Measurements from ENCODE around the gene SCTR. TPM values are rescaled to one million over a fixed set of nuclear protein-coding genes. Genes with fewer than 3 reads are reported as not detected.

The SCTR gene
- total RNA-seq, 4 donors from 2014 or later = 0.81 TPM; not detected in 3

DNA sequence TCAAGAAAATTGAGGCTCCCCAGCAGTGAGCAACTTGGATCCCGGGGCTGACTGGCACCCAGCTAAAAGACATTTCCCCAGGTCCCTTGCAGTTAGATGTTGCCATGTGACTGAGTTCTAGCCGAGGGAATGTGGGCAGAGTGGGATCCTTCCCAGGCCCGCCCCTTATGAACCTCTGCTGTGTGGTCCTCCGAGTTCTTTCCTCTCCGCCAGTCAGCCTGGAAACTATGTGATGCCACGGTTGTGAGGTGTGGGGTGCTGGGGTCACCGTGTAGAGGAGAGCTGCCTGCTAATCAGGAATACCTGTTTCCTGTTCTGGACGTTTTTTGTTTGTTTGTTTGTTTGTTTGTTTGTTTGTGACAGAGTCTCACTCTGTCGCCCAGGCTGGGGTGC lies 47.2 kb downstream of the SCTR start:
- Histone ChIP-seq H3K27me3 (peaks cover 22% of the 10 kb centered on the region), H3K9me3 (no peaks in the 10 kb centered on the region), H3K27ac (no peak overlapping the region), H3K36me3 (no peaks in the 10 kb centered on the region), H3K4me3 (no peak overlapping the region), H3K4me1 (peaks cover 0 to 9% (median 0%) of the 10 kb centered on the region in 3 donors)
- no peak for TF ChIP-seq POLR2A (IDR thresholded peaks at IDR 0.05)
- no peak for ATAC-seq
- WGBS, 2 donors (ENCODE audit: low coverage in 1 of 2) = 75 to 82% methylated on average over 7 to 9 of the region's 9 CpGs

DNA sequence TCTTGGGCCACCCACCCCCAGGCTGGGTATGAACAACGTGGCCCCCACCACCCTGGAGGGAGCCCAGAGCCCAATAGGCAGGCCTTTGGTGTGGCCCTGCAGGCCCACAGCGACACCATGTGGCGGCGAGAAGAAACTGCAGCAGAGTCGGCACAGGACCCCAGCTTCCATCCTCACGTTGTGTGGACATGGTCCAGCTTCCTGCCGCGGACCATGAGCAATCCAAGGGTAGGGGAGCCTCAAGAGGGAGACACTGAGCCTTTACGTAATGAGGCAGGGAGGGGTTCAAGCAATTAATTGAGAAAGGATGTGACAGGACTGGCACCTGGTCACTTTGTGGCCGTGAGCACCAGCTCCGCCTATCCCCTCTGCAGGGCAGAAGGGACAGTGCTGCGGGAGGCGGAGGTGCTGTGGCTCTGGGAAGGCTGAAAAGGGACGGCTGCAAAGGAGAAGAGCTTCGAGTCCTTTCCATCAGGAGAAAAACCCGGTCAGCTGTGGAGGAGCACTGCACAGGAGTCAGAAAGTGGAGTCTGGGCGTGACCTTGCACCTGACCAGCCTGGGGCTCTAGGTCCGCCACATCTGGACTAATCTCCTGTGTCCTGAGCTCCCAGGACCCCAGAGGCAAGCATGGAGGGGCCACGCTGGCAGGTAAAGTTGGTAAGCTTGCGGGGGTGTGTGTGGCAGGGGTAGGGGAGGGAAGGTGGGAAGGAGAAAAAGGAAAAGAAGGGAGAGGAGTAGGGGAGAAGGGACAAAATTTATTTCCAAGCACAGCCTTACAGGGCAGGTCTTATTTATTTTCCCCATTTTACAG lies 47.8 kb downstream of the SCTR start:
- WGBS, 2 donors (ENCODE audit: low coverage in 1 of 2) = 31% methylated on average over 12 of the region's 20 CpGs; no CpG with 5 or more reads in 1 of the 2 donors
- Histone ChIP-seq H3K4me1 (peaks cover 0 to 9% (median 0%) of the 10 kb centered on the region in 3 donors), H3K36me3 (no peaks in the 10 kb centered on the region), H3K9me3 (no peaks in the 10 kb centered on the region), H3K27ac (no peak overlapping the region), H3K4me3 (no peak overlapping the region), H3K27me3 (peaks cover 22% of the 10 kb centered on the region)
- ATAC-seq = peak; percentile 59
- TF ChIP-seq, protein P1, sequence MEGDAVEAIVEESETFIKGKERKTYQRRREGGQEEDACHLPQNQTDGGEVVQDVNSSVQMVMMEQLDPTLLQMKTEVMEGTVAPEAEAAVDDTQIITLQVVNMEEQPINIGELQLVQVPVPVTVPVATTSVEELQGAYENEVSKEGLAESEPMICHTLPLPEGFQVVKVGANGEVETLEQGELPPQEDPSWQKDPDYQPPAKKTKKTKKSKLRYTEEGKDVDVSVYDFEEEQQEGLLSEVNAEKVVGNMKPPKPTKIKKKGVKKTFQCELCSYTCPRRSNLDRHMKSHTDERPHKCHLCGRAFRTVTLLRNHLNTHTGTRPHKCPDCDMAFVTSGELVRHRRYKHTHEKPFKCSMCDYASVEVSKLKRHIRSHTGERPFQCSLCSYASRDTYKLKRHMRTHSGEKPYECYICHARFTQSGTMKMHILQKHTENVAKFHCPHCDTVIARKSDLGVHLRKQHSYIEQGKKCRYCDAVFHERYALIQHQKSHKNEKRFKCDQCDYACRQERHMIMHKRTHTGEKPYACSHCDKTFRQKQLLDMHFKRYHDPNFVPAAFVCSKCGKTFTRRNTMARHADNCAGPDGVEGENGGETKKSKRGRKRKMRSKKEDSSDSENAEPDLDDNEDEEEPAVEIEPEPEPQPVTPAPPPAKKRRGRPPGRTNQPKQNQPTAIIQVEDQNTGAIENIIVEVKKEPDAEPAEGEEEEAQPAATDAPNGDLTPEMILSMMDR (IDR thresholded peaks at IDR 0.05) = peak in 3 of 4 experiments; percentile 76 to 98 (median 82)
- TF ChIP-seq EP300 (IDR thresholded peaks at IDR 0.05) = no peak

DNA sequence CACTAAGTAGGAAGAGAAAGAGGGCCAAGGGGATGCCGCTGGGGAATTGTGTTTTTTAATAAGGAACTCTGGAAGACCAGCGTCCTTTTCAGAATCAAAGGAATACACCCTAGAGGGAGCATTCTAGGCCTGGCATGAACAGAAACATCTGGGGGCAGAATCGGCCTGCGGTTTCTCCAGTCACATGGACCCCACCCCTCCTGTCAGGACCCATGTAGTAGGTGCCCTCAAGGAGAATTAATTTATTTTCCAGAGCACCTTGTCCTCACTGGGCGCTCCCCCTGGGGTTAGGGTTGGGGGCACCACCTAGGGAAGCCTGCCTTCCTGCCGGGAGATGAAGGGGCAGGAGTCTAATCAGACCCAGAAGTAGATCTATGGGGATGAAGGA lies 48.4 kb downstream of the SCTR start:
- 46 to 80% methylated on average over 2 of the region's 6 CpGs for WGBS, 2 donors (ENCODE audit: low coverage in 1 of 2)
- Histone ChIP-seq H3K27me3 (peaks cover 22% of the 10 kb centered on the region), H3K4me3 (no peak overlapping the region), H3K36me3 (no peaks in the 10 kb centered on the region), H3K9me3 (no peaks in the 10 kb centered on the region), H3K4me1 (peaks cover 0 to 9% (median 0%) of the 10 kb centered on the region in 3 donors), H3K27ac (no peak overlapping the region)
- TF ChIP-seq EP300 (IDR thresholded peaks at IDR 0.05) (no peak), POLR2A (IDR thresholded peaks at IDR 0.05) (no peak), POLR2AphosphoS5 (IDR thresholded peaks at IDR 0.05) (no peak)
- TF ChIP-seq, protein P1 (IDR thresholded peaks at IDR 0.05) = no peak
- ATAC-seq = no peak

DNA sequence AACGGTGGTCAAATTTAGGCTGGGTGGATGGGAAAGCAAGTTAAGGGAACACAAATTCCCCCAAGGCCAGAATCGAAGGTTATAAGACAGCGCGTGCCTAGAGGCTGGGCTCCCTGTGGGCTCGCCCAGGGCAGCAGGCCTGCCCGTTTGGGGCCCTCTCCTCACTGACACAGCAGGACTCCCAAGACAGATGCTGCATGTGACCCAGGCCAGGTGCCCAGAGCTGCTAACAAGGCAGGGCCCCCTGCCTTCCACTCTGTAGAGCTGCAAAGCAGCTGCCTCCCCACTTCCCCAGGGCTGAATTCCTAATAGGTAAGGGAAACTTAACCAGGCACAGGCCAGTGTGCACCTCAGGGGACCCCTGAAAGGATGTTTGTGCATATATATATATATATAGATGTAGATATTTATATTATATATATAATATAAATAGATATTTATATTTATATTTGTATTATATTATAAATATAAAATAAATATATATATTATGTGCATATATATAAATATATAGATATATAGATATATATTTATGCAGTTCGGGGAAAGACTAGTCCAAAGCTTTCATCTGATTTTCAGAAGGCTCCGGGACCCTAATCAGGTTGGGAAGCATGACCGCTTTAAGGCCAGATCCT lies 48.9 kb downstream of the SCTR start:
- H3K27ac ChIP-seq = no peak overlapping the region
- H3K9me3 ChIP-seq = no peaks in the 10 kb centered on the region
- no peak for TF ChIP-seq EP300 (IDR thresholded peaks at IDR 0.05)
- TF ChIP-seq, protein P1 (IDR thresholded peaks at IDR 0.05) = no peak
- TF ChIP-seq POLR2A (IDR thresholded peaks at IDR 0.05) = no peak
- TF ChIP-seq POLR2AphosphoS5 (IDR thresholded peaks at IDR 0.05) = no peak
- 83 to 87% methylated on average over 4 to 5 of the region's 9 CpGs for WGBS, 2 donors (ENCODE audit: low coverage in 1 of 2)
- ATAC-seq = no peak
- no peak overlapping the region for H3K4me3 ChIP-seq
- H3K27me3 ChIP-seq = peaks cover 22% of the 10 kb centered on the region
- peaks cover 0 to 9% (median 0%) of the 10 kb centered on the region in 3 donors for H3K4me1 ChIP-seq
- no peaks in the 10 kb centered on the region for H3K36me3 ChIP-seq

DNA sequence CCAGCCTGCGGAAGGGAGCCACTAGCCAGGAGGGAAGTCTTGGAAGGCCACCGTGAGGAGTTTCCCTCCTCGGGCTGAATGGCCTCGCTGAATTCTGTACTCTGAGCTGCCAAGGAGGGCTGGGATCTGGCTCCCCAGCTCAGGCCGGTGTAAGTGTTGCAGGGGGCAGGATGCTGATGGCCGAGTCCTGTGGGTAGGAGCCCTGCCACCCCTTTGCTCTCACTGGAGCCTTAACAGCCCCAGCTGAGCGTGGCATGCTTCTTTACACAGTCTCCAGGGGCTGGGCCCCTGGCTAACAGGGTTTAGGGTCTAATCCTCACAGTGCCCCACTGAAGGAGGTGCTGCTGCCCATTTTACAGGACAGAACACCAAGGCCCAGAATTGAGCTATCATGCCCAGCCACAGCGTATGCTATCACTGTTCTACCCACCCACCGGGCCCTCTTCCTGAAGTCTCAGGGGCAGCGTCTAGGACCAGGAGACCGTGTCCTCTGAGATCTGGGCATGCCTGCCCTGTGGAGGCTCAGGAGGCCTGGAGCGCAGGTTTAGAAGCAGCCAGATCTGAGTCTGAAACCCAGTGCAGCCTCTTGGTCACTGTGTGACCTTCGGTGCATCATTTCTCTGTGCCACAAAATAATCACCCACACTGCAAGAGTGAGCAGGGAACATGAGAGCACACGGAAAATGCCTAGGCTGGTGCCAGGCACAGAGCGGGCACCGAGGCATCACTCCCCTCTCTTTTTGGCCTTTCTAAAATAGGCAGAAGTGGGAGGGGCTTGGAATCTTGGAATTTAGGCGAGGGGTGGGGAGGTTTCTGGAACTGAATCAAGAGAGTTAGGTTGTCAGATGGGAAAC lies 49.7 kb downstream of the SCTR start:
- peaks cover 0 to 9% (median 0%) of the 10 kb centered on the region in 3 donors for H3K4me1 ChIP-seq
- H3K9me3 ChIP-seq = no peaks in the 10 kb centered on the region
- no peak overlapping the region for H3K27ac ChIP-seq
- H3K36me3 ChIP-seq = no peaks in the 10 kb centered on the region
- WGBS, 2 donors (ENCODE audit: low coverage in 1 of 2) = 83 to 90% methylated on average over 6 to 7 of the region's 17 CpGs
- peaks cover 22% of the 10 kb centered on the region for H3K27me3 ChIP-seq
- no peak overlapping the region for H3K4me3 ChIP-seq
- TF ChIP-seq EP300 (IDR thresholded peaks at IDR 0.05) = no peak
- no peak for TF ChIP-seq POLR2A (IDR thresholded peaks at IDR 0.05)
- no peak for TF ChIP-seq POLR2AphosphoS5 (IDR thresholded peaks at IDR 0.05)
- TF ChIP-seq, protein P1 (IDR thresholded peaks at IDR 0.05) = no peak
- ATAC-seq = no peak
